NCI-H526 (cell line): ENCODE measurements around the gene LYSET.
"Not testable (repeated sequence)": the region's sequence is repeated elsewhere in the genome, so short reads cannot be mapped to it uniquely, and the experiment has no call there.

ENCODE experiments used
- DNase-seq, 2 experiments: peaks; one replicate each; lab custom pipeline; 2025; lab: John Stamatoyannopoulos, UW

Gene LYSET

DNA sequence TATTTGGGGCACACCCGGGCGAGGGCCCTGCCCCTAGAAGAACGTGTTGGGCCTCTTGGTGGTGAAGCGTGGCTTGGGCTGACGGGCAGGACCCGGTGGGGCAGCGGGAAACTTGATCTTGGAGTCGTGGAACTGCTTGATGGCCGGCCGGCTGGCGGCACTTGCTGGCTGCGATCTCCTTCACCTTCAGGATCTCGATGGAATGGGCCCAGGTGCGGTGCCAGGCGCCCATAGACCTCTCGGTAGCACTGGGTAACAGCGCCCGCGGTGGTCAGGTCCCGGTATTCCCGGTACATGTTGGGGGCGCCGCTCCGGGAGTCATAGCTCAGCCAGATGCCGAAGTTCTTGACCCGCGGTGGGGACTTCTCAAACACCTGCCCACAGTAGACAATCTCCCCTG lies 38.4 kb downstream of the LYSET start:
- DNase-seq = no peak

DNA sequence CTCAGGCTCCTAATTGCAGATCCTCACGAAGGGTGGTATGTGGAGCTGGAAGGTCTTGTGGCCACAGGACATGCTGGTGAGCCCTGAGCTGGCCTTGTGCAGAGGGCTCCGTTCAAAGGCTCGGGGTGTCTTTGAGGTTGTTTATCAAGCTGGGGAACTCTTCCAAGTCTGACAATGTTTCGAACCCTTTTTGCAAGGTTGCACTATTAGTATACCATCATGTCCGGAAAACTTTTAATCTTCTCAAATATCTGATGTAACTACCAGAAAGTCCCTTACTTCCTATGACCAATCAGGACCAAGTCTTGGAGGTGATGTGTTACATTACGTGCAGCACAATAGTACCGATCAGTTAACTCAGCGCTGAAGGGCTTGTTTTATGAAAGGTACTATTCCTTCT lies 43.4 kb downstream of the LYSET start:
- no peak for DNase-seq

DNA sequence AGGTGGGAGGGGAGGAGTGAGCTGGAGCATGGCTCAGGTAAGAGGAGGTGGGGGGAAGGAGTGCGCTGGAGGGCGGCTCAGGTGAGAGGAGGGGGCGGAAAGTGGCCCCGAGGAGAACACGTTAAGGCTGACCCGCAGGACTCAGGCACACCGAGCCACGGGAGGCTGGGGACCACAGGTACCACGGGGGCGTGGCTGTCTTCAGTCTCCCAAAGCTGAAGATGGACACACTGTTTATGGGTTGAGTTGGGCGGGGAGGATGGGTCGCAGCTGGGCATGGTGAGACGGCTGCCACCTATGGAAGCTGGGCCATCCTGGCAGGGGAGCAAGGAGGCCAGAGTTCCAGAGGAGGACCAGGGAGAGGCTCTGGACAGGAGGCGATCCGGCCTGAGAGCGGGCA lies 45.4 kb downstream of the LYSET start:
- peak in 1 of 2 experiments; percentile 37 for DNase-seq

DNA sequence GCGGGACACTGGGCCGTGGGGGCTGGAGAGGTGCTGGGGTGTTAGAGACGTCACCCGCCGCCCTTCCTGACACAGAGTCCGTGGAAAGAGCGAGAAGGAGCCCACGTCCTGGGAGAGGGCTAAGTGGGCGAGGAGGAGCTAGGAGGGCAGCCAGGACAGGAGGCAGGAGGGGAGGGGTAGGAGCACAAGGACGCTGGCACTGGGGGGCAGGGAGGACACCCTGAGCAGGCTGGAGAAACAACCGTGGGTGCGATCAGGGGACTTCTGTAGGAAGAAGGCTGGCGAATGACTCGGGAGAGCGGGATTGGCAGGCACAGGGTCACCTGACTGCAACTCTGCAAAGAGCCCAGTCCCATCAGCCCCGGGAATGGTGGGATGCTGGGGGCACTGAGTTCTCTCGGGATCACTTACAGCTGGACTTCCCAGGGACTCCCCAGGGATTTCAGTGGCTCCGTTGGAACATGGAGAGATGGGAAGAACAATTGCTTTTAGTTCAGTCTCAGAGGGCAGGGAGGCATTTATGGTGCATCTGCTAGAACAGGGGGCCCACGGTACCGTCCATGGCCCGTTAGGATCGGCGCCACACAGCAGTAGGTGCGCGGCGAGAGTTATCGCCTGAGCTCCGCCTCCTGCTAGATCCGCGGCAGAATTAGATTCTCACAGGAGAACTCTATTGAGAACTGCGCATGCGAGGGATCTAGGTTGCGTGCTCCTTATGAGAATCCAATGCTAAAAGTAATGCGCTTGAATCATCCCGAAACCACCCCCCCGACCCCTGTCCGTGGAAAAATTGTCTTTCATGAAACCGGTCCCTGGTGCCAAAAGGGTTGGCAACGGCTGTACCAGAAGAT lies 46.2 kb downstream of the LYSET start:
- peak; percentile 49 to 76 for DNase-seq

DNA sequence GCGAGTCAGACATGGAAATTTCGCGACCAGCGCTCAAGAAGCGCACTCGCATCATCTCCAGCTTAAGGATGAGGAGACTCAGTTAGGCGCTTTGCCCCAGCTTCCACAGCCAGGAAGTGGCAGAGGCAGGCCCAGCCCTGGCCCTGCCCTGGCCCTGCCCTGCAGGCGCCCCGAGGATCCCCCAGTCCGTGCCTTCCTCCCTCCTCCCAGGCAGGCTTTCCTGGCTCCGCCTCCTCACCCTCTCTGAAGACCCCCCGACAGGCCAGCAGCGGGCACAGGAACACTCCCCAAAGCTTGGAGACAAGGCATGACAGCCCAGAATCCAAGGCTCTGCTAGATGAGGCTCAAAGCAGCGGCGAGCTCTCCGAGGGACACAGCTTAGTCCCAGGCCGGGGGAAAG lies 47.0 kb downstream of the LYSET start:
- no peak for DNase-seq

DNA sequence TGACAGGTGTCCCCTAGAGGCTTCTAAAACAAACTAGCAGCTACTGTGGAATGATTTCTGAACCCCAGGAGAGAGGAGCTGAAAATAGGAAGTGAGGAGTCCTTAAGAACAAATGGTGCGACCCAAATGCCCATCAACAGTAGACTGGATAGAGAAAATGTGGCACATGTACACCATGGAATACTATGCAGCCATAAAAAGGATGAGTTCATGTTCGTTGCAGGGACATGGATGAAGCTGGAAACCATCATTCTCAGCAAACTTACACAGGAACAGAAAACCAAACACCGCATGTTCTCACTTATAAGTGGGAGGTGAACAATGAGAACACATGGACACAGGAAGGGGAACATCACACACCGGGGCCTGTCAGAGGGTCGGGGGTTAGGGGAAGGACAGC lies 48.0 kb downstream of the LYSET start:
- DNase-seq = not testable (repeated sequence)

DNA sequence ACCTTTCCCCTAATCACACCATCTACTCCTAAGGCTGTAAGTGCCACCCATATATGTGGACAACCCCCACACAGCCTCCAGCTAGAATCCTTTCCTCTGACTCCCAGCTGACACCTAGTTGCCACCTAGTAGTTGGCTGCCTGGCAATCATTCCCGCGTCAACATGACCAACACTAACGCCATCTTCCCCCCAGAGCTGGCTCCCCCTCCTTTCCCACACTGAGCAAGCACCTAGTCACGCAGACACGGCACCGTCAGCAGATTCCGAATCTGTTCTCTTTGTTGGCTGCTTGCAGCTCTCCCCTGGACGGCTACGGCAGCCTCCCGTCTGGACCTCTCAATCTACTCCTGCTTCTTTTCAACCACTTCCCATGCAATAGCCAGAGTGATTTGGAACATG lies 49.7 kb downstream of the LYSET start:
- peak in 1 of 2 experiments; percentile 16 for DNase-seq
